ENCODE results near the gene DAPK1.
"Not testable (repeated sequence)": the region's sequence is repeated elsewhere in the genome, so short reads cannot be mapped to it uniquely, and the experiment has no call there.

Gene DAPK1

GRCh38 chr9:87741326-87741725, 243.7 kb downstream of the DAPK1 start:
- H2BK120ac ChIP-seq (ENCODE audit: low read depth, low read length) = no peak overlapping the region
- no peaks in the 10 kb centered on the region for H3K36me3 ChIP-seq (ENCODE audit: control insufficient read depth in 1 of 2, insufficient read depth in 2 of 2, low read depth in 1 of 2, low read length in 2 of 2)
- no peak overlapping the region for H2AFZ ChIP-seq (ENCODE audit: low read depth, low read length)
- H2AK5ac ChIP-seq (ENCODE audit: low read length, severe bottlenecking) = no peak overlapping the region
- H3K4me1 ChIP-seq (ENCODE audit: control insufficient read depth, insufficient read depth, low read depth, low read length) = no peaks in the 10 kb centered on the region
- H2BK5ac ChIP-seq (ENCODE audit: low read depth, low read length, poor library complexity, severe bottlenecking) = no peak overlapping the region
- no peak overlapping the region for H3K27ac ChIP-seq (ENCODE audit: low read length, poor library complexity, severe bottlenecking)
- no peak overlapping the region for H3K23ac ChIP-seq (ENCODE audit: low read length in 2 of 2)
- no peak overlapping the region for H2BK15ac ChIP-seq (ENCODE audit: low read depth, poor library complexity, severe bottlenecking)
- H3K9ac ChIP-seq (ENCODE audit: low read length) = no peak overlapping the region
- no peak overlapping the region for H3K18ac ChIP-seq (ENCODE audit: low read depth in 1 of 2, low read length in 2 of 2)
- no peaks in the 10 kb centered on the region for H3K79me1 ChIP-seq (replicated peaks; ENCODE audit: low read length, poor library complexity, severe bottlenecking)
- H4K8ac ChIP-seq (ENCODE audit: low read length) = no peak overlapping the region
- DNase-seq = no peak
- 67% methylated on average over 3 of the region's 4 CpGs for WGBS
- H3K27me3 ChIP-seq (ENCODE audit: control insufficient read depth in 1 of 2, insufficient read depth in 1 of 2, low read length in 2 of 2) = no peaks in the 10 kb centered on the region
- no peak overlapping the region for H3K4me3 ChIP-seq (ENCODE audit: insufficient read depth in 1 of 2, low read depth in 1 of 2, low read length in 2 of 2)
- H2BK12ac ChIP-seq (ENCODE audit: low read length in 2 of 2) = no peak overlapping the region
- no peak overlapping the region for H3K4ac ChIP-seq (ENCODE audit: low read depth in 1 of 2, low read length in 2 of 2)
- no peak overlapping the region for H3K4me2 ChIP-seq (ENCODE audit: low read length, poor library complexity, severe bottlenecking)
- H3K9me3 ChIP-seq (ENCODE audit: control insufficient read depth, low read length) = peaks cover 6% of the 10 kb centered on the region
- no peak overlapping the region for H3K14ac ChIP-seq (ENCODE audit: low read length in 2 of 2)
- H4K91ac ChIP-seq (ENCODE audit: low read length) = no peak overlapping the region

DNA sequence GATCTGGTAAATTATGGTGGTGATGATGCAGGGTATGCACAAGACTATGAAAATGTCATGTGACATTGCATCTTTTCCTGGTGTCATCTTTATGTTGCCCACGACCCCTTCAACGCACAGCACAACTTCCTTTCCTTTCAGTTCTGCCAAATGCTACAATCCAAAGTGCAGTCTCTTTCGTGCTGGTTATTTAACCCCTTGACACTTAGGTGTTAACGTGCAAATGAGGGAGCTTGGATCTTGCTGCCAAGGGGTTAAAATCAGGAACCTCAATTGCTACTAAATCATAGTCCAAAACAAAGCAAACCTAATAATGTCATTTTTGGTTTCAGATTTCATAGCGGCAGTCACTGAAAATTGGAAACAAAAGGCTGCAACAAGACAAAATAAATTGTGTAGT, 244.2 kb downstream of the DAPK1 start:
- Histone ChIP-seq H2BK12ac (ENCODE audit: low read length in 2 of 2) (no peak overlapping the region), H2AFZ (ENCODE audit: low read depth, low read length) (no peak overlapping the region), H3K4me1 (ENCODE audit: control insufficient read depth, insufficient read depth, low read depth, low read length) (no peaks in the 10 kb centered on the region), H3K9me3 (ENCODE audit: control insufficient read depth, low read length) (peaks cover 6% of the 10 kb centered on the region), H4K91ac (ENCODE audit: low read length) (no peak overlapping the region), H2BK5ac (ENCODE audit: low read depth, low read length, poor library complexity, severe bottlenecking) (no peak overlapping the region), H3K36me3 (ENCODE audit: control insufficient read depth in 1 of 2, insufficient read depth in 2 of 2, low read depth in 1 of 2, low read length in 2 of 2) (no peaks in the 10 kb centered on the region), H3K79me1 (replicated peaks; ENCODE audit: low read length, poor library complexity, severe bottlenecking) (no peaks in the 10 kb centered on the region), H3K14ac (ENCODE audit: low read length in 2 of 2) (no peak overlapping the region), H3K23ac (ENCODE audit: low read length in 2 of 2) (no peak overlapping the region), H3K9ac (ENCODE audit: low read length) (no peak overlapping the region), H2BK15ac (ENCODE audit: low read depth, poor library complexity, severe bottlenecking) (no peak overlapping the region), H3K18ac (ENCODE audit: low read depth in 1 of 2, low read length in 2 of 2) (no peak overlapping the region), H2AK5ac (ENCODE audit: low read length, severe bottlenecking) (no peak overlapping the region), H2BK120ac (ENCODE audit: low read depth, low read length) (no peak overlapping the region), H3K4me2 (ENCODE audit: low read length, poor library complexity, severe bottlenecking) (no peak overlapping the region), H3K4ac (ENCODE audit: low read depth in 1 of 2, low read length in 2 of 2) (no peak overlapping the region), H4K8ac (ENCODE audit: low read length) (no peak overlapping the region), H3K4me3 (ENCODE audit: insufficient read depth in 1 of 2, low read depth in 1 of 2, low read length in 2 of 2) (peak overlapping the region in 1 of 2 experiments; percentile 38), H3K27ac (ENCODE audit: low read length, poor library complexity, severe bottlenecking) (no peak overlapping the region), H3K27me3 (ENCODE audit: control insufficient read depth in 1 of 2, insufficient read depth in 1 of 2, low read length in 2 of 2) (no peaks in the 10 kb centered on the region)
- 56% methylated on average over 5 of the region's 5 CpGs for WGBS
- no peak for DNase-seq

- H3K9me3 ChIP-seq (ENCODE audit: control insufficient read depth, low read length) = peaks cover 6% of the 10 kb centered on the region
- H4K91ac ChIP-seq (ENCODE audit: low read length) = no peak overlapping the region
- H4K8ac ChIP-seq (ENCODE audit: low read length) = no peak overlapping the region
- no peak overlapping the region for H2BK15ac ChIP-seq (ENCODE audit: low read depth, poor library complexity, severe bottlenecking)
- no peak overlapping the region for H2BK12ac ChIP-seq (ENCODE audit: low read length in 2 of 2)
- H3K4ac ChIP-seq (ENCODE audit: low read depth in 1 of 2, low read length in 2 of 2) = no peak overlapping the region
- no peak overlapping the region for H3K23ac ChIP-seq (ENCODE audit: low read length in 2 of 2)
- no peaks in the 10 kb centered on the region for H3K36me3 ChIP-seq (ENCODE audit: control insufficient read depth in 1 of 2, insufficient read depth in 2 of 2, low read depth in 1 of 2, low read length in 2 of 2)
- no peaks in the 10 kb centered on the region for H3K4me1 ChIP-seq (ENCODE audit: control insufficient read depth, insufficient read depth, low read depth, low read length)
- H2BK120ac ChIP-seq (ENCODE audit: low read depth, low read length) = no peak overlapping the region
- no peak overlapping the region for H3K4me2 ChIP-seq (ENCODE audit: low read length, poor library complexity, severe bottlenecking)
- H2AK5ac ChIP-seq (ENCODE audit: low read length, severe bottlenecking) = no peak overlapping the region
- no peak overlapping the region for H3K4me3 ChIP-seq (ENCODE audit: insufficient read depth in 1 of 2, low read depth in 1 of 2, low read length in 2 of 2)
- H3K27me3 ChIP-seq (ENCODE audit: control insufficient read depth in 1 of 2, insufficient read depth in 1 of 2, low read length in 2 of 2) = no peaks in the 10 kb centered on the region
- no peak overlapping the region for H2BK5ac ChIP-seq (ENCODE audit: low read depth, low read length, poor library complexity, severe bottlenecking)
- H3K18ac ChIP-seq (ENCODE audit: low read depth in 1 of 2, low read length in 2 of 2) = no peak overlapping the region
- H2AFZ ChIP-seq (ENCODE audit: low read depth, low read length) = no peak overlapping the region
- H3K14ac ChIP-seq (ENCODE audit: low read length in 2 of 2) = no peak overlapping the region
- no peak overlapping the region for H3K9ac ChIP-seq (ENCODE audit: low read length)
- no peak for DNase-seq
- WGBS = 63% methylated on average over 2 of the region's 3 CpGs
- H3K27ac ChIP-seq (ENCODE audit: low read length, poor library complexity, severe bottlenecking) = no peak overlapping the region
- H3K79me1 ChIP-seq (replicated peaks; ENCODE audit: low read length, poor library complexity, severe bottlenecking) = no peaks in the 10 kb centered on the region
Observed at GRCh38 chr9:87742813-87743428, 245.3 kb downstream of the DAPK1 start.

- H3K4ac ChIP-seq (ENCODE audit: low read depth in 1 of 2, low read length in 2 of 2); DNase-seq; H3K9ac ChIP-seq (ENCODE audit: low read length); H2AK5ac ChIP-seq (ENCODE audit: low read length, severe bottlenecking); H2BK5ac ChIP-seq (ENCODE audit: low read depth, low read length, poor library complexity, severe bottlenecking); H3K36me3 ChIP-seq (ENCODE audit: control insufficient read depth in 1 of 2, insufficient read depth in 2 of 2, low read depth in 1 of 2, low read length in 2 of 2); H2BK120ac ChIP-seq (ENCODE audit: low read depth, low read length); H3K4me3 ChIP-seq (ENCODE audit: insufficient read depth in 1 of 2, low read depth in 1 of 2, low read length in 2 of 2); H4K8ac ChIP-seq (ENCODE audit: low read length); H2BK15ac ChIP-seq (ENCODE audit: low read depth, poor library complexity, severe bottlenecking); H3K9me3 ChIP-seq (ENCODE audit: control insufficient read depth, low read length); H4K91ac ChIP-seq (ENCODE audit: low read length); H2BK12ac ChIP-seq (ENCODE audit: low read length in 2 of 2); H3K27me3 ChIP-seq (ENCODE audit: control insufficient read depth in 1 of 2, insufficient read depth in 1 of 2, low read length in 2 of 2); H3K23ac ChIP-seq (ENCODE audit: low read length in 2 of 2); H3K18ac ChIP-seq (ENCODE audit: low read depth in 1 of 2, low read length in 2 of 2); H3K14ac ChIP-seq (ENCODE audit: low read length in 2 of 2); H3K4me1 ChIP-seq (ENCODE audit: control insufficient read depth, insufficient read depth, low read depth, low read length); H3K27ac ChIP-seq (ENCODE audit: low read length, poor library complexity, severe bottlenecking); H2AFZ ChIP-seq (ENCODE audit: low read depth, low read length); H3K79me1 ChIP-seq (replicated peaks; ENCODE audit: low read length, poor library complexity, severe bottlenecking); H3K4me2 ChIP-seq (ENCODE audit: low read length, poor library complexity, severe bottlenecking): not testable (repeated sequence)
- WGBS = no CpG with 5 or more reads among the region's 7 CpGs
Observed at GRCh38 chr9:87744247-87744646, 246.6 kb downstream of the DAPK1 start.

Data from mesenchymal stem cell (in vitro differentiated cells and primary cell).